ENCODE data around the gene ARL2BP.

Gene ARL2BP

DNA sequence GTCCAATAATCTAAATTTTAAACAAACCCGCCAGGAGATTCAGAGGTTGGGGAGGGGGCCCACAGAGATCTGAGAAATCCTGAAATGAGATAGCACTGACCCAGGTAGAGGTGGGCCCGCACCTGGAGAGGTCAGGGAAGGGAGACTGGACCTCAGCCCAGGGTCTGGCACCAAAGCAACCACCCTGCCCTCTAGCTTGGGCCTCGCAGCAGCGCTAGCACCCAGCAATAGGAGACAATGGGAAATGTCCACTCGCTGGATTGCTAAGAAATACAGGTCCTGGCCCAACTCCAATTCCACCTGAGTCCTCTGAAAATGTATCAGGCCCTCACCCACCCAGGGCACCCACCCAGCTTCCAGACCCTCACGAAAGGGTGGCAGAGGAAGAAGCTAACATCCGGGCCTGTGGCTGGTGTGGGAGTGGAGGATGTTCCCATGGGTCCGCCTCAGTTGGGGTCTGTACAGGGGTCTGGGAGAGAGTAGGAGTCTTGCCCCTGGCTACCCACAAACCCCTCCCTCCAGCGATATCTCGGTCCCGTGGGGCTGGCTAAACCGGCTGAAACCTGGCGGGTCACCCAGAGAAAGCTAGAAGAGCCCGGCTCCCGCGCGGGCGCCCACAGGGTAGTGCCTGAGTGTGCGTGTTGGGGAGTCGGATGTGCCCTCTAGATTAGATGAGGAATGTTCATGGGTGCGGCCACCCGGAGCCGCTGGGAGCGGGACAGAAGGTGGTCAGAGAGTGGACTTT, 38.3 kb downstream of the ARL2BP start:
- DNase-seq (ENCODE audit: low read depth) = no peak

DNA sequence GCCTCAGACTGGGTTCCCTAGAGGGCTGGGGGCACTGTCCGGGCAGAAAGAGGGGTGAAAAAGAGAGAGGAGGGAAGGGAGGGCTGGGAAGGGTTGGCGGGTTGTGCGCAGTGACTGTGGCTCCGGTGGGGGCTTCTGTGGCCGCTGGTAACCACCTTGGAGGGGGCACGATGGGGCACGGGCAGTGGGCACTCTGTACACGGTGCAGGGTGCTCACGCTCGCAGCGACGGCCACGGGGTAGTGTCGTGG, 38.8 kb downstream of the ARL2BP start:
- DNase-seq (ENCODE audit: low read depth) = no peak

DNA sequence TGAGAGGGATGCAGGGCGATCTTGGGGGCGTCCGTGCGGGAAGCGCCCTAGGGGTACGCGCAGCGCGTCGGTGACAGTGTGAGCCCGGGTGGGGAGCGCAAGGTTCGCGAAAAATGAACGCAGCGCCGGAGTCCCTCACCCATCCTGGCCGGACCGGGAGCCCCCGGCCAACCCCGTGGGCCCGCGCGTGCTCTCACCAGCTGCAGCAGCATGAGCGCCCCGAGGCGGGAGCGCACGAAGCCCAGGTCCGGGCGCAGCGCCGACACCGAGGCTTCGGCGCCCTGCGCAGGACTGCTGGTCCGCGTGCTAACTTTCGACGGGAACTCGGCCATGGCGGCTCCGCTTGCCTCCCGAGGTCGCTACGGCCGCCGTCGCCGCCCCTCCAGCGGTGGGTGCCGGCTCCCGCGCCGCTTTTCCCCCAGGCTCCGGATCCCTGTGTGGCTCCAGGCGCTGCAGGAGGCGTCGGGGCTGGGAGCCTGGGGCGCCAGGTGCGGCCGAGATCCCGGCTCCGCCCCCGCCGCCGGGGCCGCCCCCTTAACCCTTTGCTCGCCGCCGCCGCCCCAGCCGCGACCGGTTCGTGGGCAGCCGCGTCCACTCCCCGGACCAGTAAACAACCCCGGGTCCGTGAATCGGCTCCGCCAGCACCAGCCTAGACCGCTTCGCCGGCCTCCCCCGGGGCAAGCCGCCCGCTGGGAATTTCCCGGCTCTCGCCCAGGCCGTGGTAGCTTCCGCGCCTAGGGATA, 39.3 kb downstream of the ARL2BP start, which contains the start of gene PLLP:
Gene PLLP (minus strand): TSS at position 464 of the 743 bp plus-strand sequence. CDS start 132 bp downstream, at position 332.
- peak; percentile 18 for DNase-seq (ENCODE audit: low read depth)

DNA sequence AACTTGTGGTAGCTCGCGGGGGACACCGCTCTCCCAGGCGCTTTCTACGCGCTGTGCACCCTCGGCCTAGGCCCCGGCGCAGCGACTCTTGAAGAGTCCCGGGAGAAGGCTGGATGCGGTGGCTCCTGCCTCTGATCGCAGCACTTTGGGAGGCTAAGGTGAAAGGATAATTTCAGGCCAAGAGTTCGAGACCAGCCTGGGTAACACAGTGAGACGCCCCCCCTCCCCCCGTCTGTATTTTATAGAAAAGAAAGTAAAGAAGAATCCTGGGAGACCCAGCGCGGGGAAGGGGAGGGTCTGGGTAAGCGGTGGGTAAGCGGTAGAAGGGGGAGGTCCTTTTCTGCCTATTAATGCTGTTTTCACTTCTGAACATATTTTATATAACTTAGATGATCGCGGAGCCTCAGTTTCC, 39.9 kb downstream of the ARL2BP start:
- DNase-seq (ENCODE audit: low read depth) = no peak

DNA sequence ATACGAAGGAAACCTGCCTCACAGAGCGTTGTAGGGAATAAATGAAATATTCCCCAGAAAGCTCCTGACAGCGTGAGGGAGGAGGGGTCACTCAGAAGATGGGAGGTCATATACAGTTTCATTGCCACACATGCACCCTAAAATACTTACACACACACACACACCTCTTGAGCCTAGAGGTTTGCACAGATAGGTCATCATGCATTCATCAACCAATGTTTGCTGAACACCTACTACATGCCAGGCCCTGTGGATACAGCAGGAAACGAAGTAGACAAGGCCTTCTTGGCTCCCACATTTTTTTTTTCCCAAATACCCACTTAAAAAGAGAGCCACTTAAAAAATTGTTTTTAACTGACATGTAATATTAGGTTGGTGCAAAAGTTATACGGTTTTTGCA, 40.3 kb downstream of the ARL2BP start:
- no peak for DNase-seq (ENCODE audit: low read depth)

DNA sequence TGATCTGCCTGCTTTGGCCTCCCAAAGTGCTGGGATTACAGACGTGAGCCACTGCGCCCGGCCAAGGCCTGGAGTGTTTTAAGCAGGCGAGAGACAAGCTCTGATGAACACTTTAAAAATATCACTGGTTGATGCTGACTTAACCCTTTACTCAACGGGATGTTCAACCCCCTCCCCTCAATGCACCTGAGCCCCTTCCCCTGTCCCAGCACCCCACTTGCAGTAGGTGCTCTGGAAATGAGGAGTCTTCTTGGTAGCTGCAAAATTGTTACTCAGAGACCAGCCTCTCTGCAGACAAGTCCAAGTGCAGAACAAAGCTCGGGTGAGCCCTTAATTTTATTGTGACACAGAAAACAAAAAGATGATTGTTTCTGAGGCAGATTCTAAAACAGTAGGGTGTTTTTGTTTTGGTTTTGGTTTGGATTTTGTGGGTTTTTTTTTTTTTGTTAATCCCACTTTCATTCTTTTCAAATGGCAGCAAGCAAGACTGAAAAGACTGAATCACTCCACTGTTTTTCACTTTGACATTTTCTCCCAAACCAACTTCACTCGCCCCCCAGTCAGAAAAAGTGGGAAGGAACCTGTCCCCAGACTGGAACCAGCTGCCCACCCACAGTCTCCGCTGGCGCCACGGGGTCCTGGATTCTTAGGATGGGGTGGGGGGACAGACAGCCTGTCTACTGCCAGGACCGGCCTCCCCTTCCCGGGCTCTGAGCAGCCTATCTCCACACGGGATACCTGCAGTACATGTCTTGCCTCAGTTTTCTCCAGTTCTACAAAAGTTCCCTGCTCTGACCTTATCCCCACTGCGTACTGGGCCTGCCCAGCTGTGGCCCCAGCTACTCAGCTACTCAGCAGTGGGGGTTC, 44.6 kb downstream of the ARL2BP start:
- no peak for DNase-seq (ENCODE audit: low read depth)

DNA sequence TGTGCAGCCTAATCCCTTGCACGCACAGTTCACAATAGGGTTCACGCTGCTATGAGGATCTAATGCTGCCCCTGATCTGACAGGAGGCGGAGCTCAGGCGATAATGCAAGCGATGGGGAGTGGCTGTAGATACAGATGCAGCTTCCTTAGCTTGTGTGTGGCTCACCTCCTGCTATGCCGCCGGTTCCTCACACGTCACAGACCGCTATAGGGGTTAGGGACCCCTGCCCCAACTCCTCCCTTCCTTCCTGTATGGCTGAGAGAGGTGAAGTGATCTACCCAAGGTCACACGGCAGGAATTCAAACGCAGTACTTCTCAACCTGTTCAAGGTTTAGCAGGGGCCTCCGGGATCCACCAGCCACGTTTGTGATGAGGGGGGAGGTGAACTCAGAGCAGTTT, 52.8 kb downstream of the ARL2BP start:
- DNase-seq (ENCODE audit: low read depth) = peak; percentile 7

DNA sequence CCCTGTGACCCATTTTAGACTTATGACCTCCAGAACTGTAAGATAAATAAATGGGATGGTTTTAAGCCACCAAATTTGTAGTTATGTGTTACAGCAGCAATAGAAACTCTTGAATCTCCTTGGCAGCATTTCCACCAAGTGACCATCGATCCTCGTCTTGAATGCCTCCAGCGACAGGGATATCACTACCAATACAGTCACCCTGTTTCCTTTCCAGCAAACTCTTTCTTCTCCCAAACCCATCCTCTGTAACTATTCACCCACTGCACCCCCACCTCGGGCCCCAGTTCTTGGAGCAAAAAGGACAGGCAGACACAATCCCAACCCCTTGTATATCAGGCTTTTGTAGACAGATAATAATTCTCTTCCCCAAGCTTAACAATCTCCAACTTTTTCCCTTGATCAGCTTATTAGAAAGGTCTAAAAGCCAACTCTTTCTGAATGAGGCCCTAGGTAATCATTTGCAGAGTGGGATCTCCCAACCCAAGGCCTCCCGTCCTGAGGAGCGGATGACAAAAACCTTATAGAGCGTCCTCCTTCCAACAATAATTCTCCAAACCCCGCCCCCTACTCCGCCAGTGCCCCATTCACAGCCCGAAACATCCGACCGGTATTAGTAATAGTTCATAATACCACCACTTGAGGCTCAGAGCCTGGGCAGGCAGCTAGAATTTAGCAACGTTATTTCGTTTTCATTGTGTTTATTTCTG, 54.1 kb downstream of the ARL2BP start:
- peak; percentile 4 for DNase-seq (ENCODE audit: low read depth)

DNA sequence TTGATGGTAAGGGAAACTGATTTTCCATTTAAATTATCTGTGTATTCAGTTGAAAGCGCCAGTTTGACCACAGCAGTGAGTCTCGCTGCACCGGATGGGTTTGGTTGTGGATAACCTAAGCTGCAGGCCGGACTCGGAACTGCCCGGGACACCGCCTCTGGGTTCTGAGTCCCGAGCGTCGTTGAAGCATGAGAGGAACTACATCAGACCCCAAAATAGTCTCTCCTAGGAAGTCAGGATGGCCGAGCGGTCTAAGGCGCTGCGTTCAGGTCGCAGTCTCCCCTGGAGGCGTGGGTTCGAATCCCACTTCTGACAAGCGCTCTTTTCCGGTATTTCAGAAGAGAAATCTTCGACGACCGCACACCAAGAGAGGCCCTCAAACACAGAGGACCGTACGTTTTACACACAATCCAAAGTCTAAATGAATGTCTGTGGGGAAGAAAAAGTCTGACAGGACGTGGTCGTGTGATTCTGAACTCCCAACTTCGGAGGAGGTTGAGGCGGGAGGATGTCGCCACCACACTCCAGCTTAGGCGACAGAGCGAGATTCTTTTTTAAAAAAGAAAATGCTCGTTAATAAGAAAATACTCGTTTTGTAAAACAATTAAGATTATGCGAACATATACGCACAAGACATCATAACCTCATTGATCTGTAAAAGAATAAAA, 54.8 kb downstream of the ARL2BP start:
- DNase-seq (ENCODE audit: low read depth) = peak; percentile 61

DNA sequence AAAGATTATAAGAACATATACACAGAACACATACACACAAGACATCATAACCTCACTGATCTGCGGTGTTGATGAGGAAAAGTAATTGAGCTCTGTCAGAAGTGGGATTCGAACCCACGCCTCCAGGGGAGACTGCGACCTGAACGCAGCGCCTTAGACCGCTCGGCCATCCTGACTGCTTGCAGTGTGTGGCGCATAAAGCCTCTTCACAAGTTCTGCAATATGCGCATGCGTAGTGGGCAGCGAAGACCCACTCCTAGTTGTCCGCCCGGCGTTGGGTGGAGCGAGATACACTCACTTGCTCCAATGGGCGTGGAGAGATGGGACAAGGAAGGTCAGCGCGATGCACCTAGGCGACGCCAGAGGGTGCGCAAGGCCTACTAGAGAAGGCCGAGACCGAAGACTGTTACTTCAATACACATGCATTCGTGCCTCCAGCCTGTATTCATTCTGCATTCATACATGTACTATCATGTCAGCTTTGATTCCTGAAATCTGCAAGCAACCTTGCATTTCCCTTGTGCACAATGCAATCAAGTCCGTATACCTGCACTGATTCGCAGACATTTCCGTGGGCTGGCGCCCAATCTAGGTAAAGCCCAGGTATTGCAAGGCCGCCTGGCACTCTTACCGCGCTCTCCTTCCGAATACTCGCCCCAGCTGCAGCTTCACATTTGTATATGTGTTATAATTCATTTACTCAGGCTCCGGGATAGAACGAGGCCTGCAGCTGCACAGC, 55.5 kb downstream of the ARL2BP start:
- DNase-seq (ENCODE audit: low read depth) = peak; percentile 97

DNA sequence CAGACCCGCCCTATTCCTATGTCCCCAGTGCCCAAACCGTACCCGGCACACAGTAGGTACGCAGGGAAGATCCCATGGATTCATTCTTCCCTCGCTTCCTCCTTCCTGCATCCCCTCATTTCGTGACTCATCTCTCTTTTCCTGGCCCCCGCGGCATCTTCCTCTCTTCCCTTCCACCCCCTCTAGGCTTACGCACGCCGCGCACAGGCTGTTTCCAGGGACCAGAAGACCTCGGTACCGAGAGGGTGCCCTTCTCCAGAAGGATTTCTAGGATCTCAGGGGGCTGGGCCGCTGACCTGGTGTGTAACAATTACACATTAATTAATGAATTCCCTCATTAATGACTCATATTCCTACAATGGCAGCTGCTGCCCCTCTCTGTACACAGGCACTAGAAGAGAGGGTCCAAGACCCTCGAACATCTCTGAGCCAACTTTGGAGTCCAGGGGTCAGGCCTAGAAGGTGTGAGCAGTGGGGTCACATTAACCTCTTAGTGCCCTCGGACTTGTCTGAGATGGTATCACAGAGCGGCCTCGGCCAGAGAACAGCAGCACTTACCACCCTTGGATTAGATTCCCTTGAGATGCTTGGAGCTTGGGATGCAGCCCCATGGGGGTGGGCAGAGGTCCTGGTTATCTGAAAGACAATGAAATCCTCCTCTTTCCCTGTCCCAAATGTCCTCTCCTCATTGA, 56.2 kb downstream of the ARL2BP start:
- DNase-seq (ENCODE audit: low read depth) = no peak

All from stimulated activated CD8-positive, alpha-beta memory T cell treated with anti-CD3 and anti-CD28 coated beads, Interleukin-12 subunit alpha, Interleukin-12 subunit beta, amount 100 ng/mL, for 4 hours (primary cell).